WTC11 (cell line): ENCODE data around the gene PRSS8. TPM values are rescaled to one million over a fixed set of nuclear protein-coding genes. Genes with fewer than 3 reads are reported as not detected.

Experiments
- ATAC-seq: fragments of 200-7000 bp; cut with Tn5 transposase; 2 replicates; pipeline ENCODE4 v1.10.0; 2021; ENCODE audit warnings: mild to moderate bottlenecking, moderate library complexity
- CTCF ChIA-PET: fragments of 300-600 bp; sonication (Branson Sonifier 250); formaldehyde crosslinking; loops from one replicate; lab custom pipeline; 2021; ENCODE audit warnings: antibody characterized with exemption; lab: Charles Lee
- POLR2A ChIA-PET: fragments of 350-600 bp; sonication (Branson Sonifier 250); formaldehyde crosslinking; loops from one replicate; lab custom pipeline; 2021; ENCODE audit warnings: antibody characterized with exemption; lab: Charles Lee
- DNase-seq: peaks from one replicate; pipeline ENCODE4 v3.0.0; 2021; ENCODE audit warnings: low spot score
- H3K27ac Mint-ChIP-seq: 2 replicates; pipeline ENCODE4 v1.8.0; 2021; ENCODE audit warnings: mixed read lengths
- H3K27me3 Mint-ChIP-seq: 2 replicates; pipeline ENCODE4 v1.8.0; 2021; ENCODE audit warnings: low read depth, mild to moderate bottlenecking, moderate library complexity, mixed read lengths
- H3K36me3 Mint-ChIP-seq: 2 replicates; pipeline ENCODE4 v1.8.0; 2021; ENCODE audit warnings: mixed read lengths
- H3K4me1 Mint-ChIP-seq: 2 replicates; pipeline ENCODE4 v1.8.0; 2022; ENCODE audit warnings: mixed read lengths
- H3K4me3 Mint-ChIP-seq: 2 replicates; pipeline ENCODE4 v1.8.0; 2021; ENCODE audit warnings: mild to moderate bottlenecking, moderate library complexity, mixed read lengths
- H3K9me3 Mint-ChIP-seq: 2 replicates; pipeline ENCODE4 v1.8.0; 2021; ENCODE audit warnings: mixed read lengths
- CREM ChIP-seq: sonication (generic); formaldehyde crosslinking; IDR thresholded peaks from 2 replicates; pipeline ENCODE4 v1.8.1; 2022; ENCODE audit warnings: mild to moderate bottlenecking, missing genetic modification reagents, moderate library complexity
- FOXK1 ChIP-seq: sonication (generic); formaldehyde crosslinking; IDR thresholded peaks from 2 replicates; pipeline ENCODE4 v1.8.0; 2022; ENCODE audit warnings: mild to moderate bottlenecking, moderate library complexity, missing genetic modification reagents
- FOXP1 ChIP-seq: sonication (generic); formaldehyde crosslinking; IDR thresholded peaks from 2 replicates; pipeline ENCODE4 v1.8.0; 2022; ENCODE audit warnings: missing genetic modification reagents, mild to moderate bottlenecking, moderate library complexity, borderline replicate concordance
- NFE2L1 ChIP-seq: sonication (generic); formaldehyde crosslinking; IDR thresholded peaks from 2 replicates; pipeline ENCODE4 v1.8.1; 2023; ENCODE audit warnings: missing genetic modification reagents
- NR3C1 ChIP-seq: sonication (generic); formaldehyde crosslinking; conservative IDR thresholded peaks from 2 replicates; pipeline ENCODE4 v1.8.1; 2023; ENCODE audit warnings: low read depth, mild to moderate bottlenecking, missing genetic modification reagents
- SMAD4 ChIP-seq: sonication (generic); formaldehyde crosslinking; IDR thresholded peaks from 2 replicates; pipeline ENCODE4 v1.8.0; 2022; ENCODE audit warnings: mild to moderate bottlenecking, missing genetic modification reagents
- SOX15 ChIP-seq: fragments of 250-450 bp; sonication (Bioruptor Pico); IDR thresholded peaks from 2 replicates; pipeline ENCODE4 v1.9.0; 2021; ENCODE audit warnings: mild to moderate bottlenecking
- TEAD4 ChIP-seq: sonication (generic); formaldehyde crosslinking; IDR thresholded peaks from 2 replicates; pipeline ENCODE4 v1.8.0; 2022; ENCODE audit warnings: mild to moderate bottlenecking, missing genetic modification reagents
- ZNF121 ChIP-seq: sonication (generic); formaldehyde crosslinking; IDR thresholded peaks from 2 replicates; pipeline ENCODE4 v1.8.0; 2023; ENCODE audit warnings: missing genetic modification reagents
- ZNF138 ChIP-seq: sonication (generic); formaldehyde crosslinking; conservative IDR thresholded peaks from 2 replicates; pipeline ENCODE4 v1.8.1; 2022; ENCODE audit warnings: mild to moderate bottlenecking, moderate library complexity, missing genetic modification reagents
- ZNF219 ChIP-seq: sonication (generic); formaldehyde crosslinking; IDR thresholded peaks from 2 replicates; pipeline ENCODE4 v1.8.0; 2023; ENCODE audit warnings: missing genetic modification reagents, mild to moderate bottlenecking, borderline replicate concordance
- total RNA-seq: library from RNA; stranded (reverse); gene quantifications from 3 replicates; pipeline ENCODE4 v1.2.3, GENCODE V29; 2021
- TF ChIP-seq, protein P1 (sequence below): sonication (generic); formaldehyde crosslinking; IDR thresholded peaks from 2 replicates; pipeline ENCODE4 v1.8.0; 2022; ENCODE audit warnings: missing genetic modification reagents
- TF ChIP-seq, protein P2 (sequence below): sonication (generic); formaldehyde crosslinking; IDR thresholded peaks from 2 replicates; pipeline ENCODE4 v1.8.0; 2023; ENCODE audit warnings: mild to moderate bottlenecking, missing genetic modification reagents
- TF ChIP-seq, protein P3 (sequence below): sonication (generic); formaldehyde crosslinking; IDR thresholded peaks from 2 replicates; pipeline ENCODE4 v1.8.1; 2023; ENCODE audit warnings: mild to moderate bottlenecking, moderate library complexity, missing genetic modification reagents
- TF ChIP-seq, protein P4 (sequence below): sonication (generic); formaldehyde crosslinking; IDR thresholded peaks from 2 replicates; pipeline ENCODE4 v1.8.1; 2023; ENCODE audit warnings: mild to moderate bottlenecking, missing genetic modification reagents, moderate library complexity
- TF ChIP-seq, protein P5 (sequence below): sonication (generic); formaldehyde crosslinking; IDR thresholded peaks from 2 replicates; pipeline ENCODE4 v1.8.0; 2022; ENCODE audit warnings: mild to moderate bottlenecking, missing genetic modification reagents
- TF ChIP-seq, protein P6 (sequence below): sonication (generic); formaldehyde crosslinking; IDR thresholded peaks from 2 replicates; pipeline ENCODE4 v1.8.1; 2023; ENCODE audit warnings: mild to moderate bottlenecking, missing genetic modification reagents, moderate library complexity
- TF ChIP-seq, protein P7 (sequence below): fragments of 250-450 bp; sonication (Bioruptor Pico); conservative IDR thresholded peaks from 2 replicates; pipeline ENCODE4 v1.9.0; 2021; ENCODE audit warnings: mild to moderate bottlenecking

Gene PRSS8
- total RNA-seq, 1 experiment from 2014 or later, result 78.8 TPM

DNA sequence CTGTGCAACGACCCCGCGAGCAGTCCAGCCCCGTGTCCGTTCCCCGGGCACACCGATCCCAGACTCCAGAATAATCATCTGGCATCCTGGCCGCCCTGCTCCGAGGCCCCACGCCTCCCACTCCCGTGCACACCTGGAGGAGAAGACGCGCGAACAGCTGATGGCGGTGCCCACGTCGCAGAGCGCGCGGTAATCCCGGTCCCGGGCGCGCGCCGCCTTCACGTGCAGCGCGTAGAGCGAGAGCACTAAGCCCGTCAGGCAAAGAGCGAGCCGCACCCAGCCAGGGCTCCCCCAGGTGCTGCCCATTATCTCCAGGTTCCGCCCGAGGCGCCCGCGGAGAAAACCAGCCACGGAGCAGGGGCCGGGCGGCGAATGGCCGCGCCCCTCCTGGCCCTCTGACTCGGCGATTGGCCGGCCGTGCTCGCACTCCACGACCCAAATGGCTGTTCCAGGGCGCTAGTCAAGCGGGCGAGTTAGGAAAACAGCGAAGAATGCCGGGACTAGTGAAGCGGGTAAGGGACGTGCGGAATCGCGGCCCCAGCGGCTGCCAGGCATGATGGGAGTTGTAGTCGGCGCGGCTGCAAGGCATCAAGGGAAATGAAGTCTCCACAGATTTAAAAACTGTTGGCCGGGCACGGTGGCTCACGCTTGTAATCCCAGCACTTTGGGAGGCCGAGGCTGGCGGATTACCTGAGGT is 41.0 kb downstream of the PRSS8 start, which contains the start of gene VKORC1 (continued):
- TF ChIP-seq NR3C1 (CRISPR knock-in tag) (no peak), ZNF219 (CRISPR knock-in tag) (no peak), CREM (peak; percentile 57; the same call in 1 of the 2 replicates), FOXP1 (CRISPR knock-in tag) (peak; percentile 83; the same call in 1 of the 2 replicates)
- TF ChIP-seq, all 79 proteins: peak for 19

DNA sequence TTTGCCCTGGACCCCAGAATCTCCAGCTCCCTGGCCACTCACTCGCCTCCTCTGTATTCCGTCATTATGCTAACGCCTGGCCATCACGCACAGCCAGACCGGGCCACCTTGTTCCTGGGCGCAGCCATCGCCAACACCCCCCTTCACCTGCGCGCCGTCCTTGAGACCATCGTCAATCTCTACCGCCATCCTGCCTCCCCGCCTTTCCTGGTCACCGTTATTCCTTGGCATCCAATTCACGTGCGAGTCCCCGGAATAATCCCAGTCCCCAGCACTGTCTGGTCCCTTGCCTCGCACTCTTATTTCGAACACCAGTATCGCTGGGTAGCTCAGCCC is 41.5 kb downstream of the PRSS8 start:
- Mint-ChIP-seq H3K36me3 (peaks cover 12% of the 10 kb centered on the region), H3K27me3 (peaks cover 2% of the 10 kb centered on the region; the same call in 1 of the 2 replicates), H3K27ac (peak overlapping the region; percentile 84; the same call in 1 of the 2 replicates), H3K4me3 (peak overlapping the region; percentile 87), H3K4me1 (peaks cover 14% of the 10 kb centered on the region), H3K9me3 (0 out of 2 replicates have a peak, but pooled peaks cover 4% of the 10 kb centered on the region)
- peak; percentile 2; the same call in 1 of the 2 replicates for ATAC-seq
- peak; percentile 32 for DNase-seq
- POLR2A ChIA-PET, result interaction anchor here (0.8 kb wide), 1 partner anchor 20 kb away, joined by 3 read pairs; the partner anchor contains the start of genes ZNF646 and ZNF668
- CTCF ChIA-PET, result interaction anchor here (0.6 to 3.2 kb wide), 7 partner anchors 13 to 166 kb away, joined by 3 to 24 read pairs (median 5); partner anchors contain the start of genes HSD3B7, ZNF646 and ZNF668
- TF ChIP-seq SMAD4 (CRISPR knock-in tag) (peak; percentile 48; the same call in 1 of the 2 replicates), TEAD4 (CRISPR knock-in tag) (0 out of 2 replicates have a peak, but pooled peaks have one; percentile 44), FOXK1 (CRISPR knock-in tag) (no peak), NFE2L1 (CRISPR knock-in tag) (peak; percentile 58; the same call in 1 of the 2 replicates)

DNA sequence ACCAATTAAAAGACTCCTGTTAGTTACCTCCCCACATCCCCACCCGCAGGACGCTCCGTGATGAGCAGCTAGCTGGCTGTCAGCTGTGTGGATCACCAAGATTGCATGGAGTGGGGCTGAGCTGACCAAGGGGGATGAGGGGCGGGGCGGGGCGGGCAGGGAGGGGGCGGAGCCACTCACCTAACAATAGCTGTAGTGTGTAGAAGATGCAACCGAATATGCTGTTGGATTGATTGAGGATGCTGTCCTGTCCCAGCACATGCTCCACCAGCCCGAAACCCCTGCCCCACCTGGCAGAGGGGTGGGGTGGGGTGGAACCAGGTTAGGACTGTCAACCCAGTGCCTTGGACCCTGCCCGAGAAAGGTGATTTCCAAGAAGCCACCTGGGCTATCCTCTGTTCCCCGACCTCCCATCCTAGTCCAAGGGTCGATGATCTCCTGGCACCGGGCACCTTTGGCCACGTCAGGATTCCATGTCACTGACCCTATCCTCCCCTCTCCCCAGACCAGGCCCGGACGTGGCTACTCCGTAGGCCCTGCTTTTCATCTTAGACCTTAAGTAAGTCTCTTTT is 42.3 kb downstream of the PRSS8 start:
- H3K4me3 Mint-ChIP-seq, result peak overlapping the region; percentile 87
- no peak overlapping the region for H3K27ac Mint-ChIP-seq
- H3K4me1 Mint-ChIP-seq, result peaks cover 14% of the 10 kb centered on the region
- ChIA-PET CTCF (interaction anchor here (0.6 to 3.2 kb wide), 11 partner anchors 19 to 240 kb away, joined by 3 to 24 read pairs (median 3); partner anchors contain the start of genes HSD3B7, KAT8, ZNF646 and ZNF668), POLR2A (interaction anchor here (0.6 to 1.6 kb wide), 3 partner anchors 19 to 63 kb away, joined by 3 to 5 read pairs (median 4); partner anchors contain the start of genes KAT8, ZNF646 and ZNF668)
- H3K27me3 Mint-ChIP-seq, result peaks cover 1% of the 10 kb centered on the region; the same call in 1 of the 2 replicates
- peak; percentile 46 for DNase-seq
- ATAC-seq, result peak; percentile 14
- H3K9me3 Mint-ChIP-seq, result 0 out of 2 replicates have a peak, but pooled peaks cover 4% of the 10 kb centered on the region
- H3K36me3 Mint-ChIP-seq, result peaks cover 12% of the 10 kb centered on the region
- TF ChIP-seq, protein P1, sequence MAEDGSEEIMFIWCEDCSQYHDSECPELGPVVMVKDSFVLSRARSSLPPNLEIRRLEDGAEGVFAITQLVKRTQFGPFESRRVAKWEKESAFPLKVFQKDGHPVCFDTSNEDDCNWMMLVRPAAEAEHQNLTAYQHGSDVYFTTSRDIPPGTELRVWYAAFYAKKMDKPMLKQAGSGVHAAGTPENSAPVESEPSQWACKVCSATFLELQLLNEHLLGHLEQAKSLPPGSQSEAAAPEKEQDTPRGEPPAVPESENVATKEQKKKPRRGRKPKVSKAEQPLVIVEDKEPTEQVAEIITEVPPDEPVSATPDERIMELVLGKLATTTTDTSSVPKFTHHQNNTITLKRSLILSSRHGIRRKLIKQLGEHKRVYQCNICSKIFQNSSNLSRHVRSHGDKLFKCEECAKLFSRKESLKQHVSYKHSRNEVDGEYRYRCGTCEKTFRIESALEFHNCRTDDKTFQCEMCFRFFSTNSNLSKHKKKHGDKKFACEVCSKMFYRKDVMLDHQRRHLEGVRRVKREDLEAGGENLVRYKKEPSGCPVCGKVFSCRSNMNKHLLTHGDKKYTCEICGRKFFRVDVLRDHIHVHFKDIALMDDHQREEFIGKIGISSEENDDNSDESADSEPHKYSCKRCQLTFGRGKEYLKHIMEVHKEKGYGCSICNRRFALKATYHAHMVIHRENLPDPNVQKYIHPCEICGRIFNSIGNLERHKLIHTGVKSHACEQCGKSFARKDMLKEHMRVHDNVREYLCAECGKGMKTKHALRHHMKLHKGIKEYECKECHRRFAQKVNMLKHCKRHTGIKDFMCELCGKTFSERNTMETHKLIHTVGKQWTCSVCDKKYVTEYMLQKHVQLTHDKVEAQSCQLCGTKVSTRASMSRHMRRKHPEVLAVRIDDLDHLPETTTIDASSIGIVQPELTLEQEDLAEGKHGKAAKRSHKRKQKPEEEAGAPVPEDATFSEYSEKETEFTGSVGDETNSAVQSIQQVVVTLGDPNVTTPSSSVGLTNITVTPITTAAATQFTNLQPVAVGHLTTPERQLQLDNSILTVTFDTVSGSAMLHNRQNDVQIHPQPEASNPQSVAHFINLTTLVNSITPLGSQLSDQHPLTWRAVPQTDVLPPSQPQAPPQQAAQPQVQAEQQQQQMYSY (CRISPR knock-in tag), result no peak
- TF ChIP-seq, protein P2, sequence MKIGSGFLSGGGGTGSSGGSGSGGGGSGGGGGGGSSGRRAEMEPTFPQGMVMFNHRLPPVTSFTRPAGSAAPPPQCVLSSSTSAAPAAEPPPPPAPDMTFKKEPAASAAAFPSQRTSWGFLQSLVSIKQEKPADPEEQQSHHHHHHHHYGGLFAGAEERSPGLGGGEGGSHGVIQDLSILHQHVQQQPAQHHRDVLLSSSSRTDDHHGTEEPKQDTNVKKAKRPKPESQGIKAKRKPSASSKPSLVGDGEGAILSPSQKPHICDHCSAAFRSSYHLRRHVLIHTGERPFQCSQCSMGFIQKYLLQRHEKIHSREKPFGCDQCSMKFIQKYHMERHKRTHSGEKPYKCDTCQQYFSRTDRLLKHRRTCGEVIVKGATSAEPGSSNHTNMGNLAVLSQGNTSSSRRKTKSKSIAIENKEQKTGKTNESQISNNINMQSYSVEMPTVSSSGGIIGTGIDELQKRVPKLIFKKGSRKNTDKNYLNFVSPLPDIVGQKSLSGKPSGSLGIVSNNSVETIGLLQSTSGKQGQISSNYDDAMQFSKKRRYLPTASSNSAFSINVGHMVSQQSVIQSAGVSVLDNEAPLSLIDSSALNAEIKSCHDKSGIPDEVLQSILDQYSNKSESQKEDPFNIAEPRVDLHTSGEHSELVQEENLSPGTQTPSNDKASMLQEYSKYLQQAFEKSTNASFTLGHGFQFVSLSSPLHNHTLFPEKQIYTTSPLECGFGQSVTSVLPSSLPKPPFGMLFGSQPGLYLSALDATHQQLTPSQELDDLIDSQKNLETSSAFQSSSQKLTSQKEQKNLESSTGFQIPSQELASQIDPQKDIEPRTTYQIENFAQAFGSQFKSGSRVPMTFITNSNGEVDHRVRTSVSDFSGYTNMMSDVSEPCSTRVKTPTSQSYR, result no peak
- TF ChIP-seq, protein P3, sequence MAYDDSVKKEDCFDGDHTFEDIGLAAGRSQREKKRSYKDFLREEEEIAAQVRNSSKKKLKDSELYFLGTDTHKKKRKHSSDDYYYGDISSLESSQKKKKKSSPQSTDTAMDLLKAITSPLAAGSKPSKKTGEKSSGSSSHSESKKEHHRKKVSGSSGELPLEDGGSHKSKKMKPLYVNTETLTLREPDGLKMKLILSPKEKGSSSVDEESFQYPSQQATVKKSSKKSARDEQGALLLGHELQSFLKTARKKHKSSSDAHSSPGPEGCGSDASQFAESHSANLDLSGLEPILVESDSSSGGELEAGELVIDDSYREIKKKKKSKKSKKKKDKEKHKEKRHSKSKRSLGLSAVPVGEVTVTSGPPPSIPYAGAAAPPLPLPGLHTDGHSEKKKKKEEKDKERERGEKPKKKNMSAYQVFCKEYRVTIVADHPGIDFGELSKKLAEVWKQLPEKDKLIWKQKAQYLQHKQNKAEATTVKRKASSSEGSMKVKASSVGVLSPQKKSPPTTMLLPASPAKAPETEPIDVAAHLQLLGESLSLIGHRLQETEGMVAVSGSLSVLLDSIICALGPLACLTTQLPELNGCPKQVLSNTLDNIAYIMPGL, result no peak
- TF ChIP-seq ZNF138 (CRISPR knock-in tag), result no peak
- TF ChIP-seq, protein P4, sequence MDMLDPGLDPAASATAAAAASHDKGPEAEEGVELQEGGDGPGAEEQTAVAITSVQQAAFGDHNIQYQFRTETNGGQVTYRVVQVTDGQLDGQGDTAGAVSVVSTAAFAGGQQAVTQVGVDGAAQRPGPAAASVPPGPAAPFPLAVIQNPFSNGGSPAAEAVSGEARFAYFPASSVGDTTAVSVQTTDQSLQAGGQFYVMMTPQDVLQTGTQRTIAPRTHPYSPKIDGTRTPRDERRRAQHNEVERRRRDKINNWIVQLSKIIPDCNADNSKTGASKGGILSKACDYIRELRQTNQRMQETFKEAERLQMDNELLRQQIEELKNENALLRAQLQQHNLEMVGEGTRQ (CRISPR knock-in tag), result no peak
- TF ChIP-seq, protein P5, sequence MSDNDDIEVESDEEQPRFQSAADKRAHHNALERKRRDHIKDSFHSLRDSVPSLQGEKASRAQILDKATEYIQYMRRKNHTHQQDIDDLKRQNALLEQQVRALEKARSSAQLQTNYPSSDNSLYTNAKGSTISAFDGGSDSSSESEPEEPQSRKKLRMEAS (CRISPR knock-in tag), result no peak
- TF ChIP-seq, protein P6, sequence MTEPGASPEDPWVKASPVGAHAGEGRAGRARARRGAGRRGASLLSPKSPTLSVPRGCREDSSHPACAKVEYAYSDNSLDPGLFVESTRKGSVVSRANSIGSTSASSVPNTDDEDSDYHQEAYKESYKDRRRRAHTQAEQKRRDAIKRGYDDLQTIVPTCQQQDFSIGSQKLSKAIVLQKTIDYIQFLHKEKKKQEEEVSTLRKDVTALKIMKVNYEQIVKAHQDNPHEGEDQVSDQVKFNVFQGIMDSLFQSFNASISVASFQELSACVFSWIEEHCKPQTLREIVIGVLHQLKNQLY (CRISPR knock-in tag), result no peak
- TF ChIP-seq ZNF121 (CRISPR knock-in tag), result no peak
- no peak for TF ChIP-seq SOX15 (CRISPR knock-in tag)
- TF ChIP-seq, protein P7, sequence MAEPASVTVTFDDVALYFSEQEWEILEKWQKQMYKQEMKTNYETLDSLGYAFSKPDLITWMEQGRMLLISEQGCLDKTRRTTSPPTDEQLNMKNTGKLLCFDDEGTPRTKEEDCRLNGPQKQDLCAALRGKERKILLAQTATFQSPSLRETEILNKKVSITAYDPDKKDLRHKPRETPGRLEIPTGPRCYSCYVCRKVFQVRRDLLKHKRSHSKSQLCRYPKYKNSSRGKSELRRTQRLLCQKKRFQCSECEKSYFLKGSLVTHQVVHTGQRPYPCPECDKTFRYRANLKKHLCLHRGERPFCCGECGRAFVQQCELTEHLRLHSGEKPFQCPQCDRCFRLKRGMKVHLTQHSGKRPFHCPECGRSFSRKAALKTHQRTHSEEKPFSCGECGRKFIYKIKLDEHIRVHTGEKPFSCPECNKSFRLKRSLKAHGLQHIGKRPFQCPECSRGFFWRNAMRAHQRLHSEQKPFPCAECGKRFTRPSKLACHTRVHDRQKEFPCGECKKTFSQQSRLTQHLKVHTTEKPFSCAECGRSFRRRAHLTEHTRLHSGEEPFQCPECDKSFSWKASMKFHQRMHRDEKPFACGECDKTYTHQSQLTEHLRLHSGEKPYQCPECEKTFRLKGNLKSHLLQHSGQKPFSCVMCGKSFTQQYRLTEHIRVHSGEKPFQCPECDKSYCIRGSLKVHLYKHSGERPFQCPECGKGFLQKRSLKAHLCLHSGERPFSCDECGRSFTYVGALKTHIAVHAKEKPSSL (CRISPR knock-in tag), result no peak
